Mesendoderm (in vitro differentiated cells): ENCODE results near the gene TNS1.

ENCODE experiments used
- DNase-seq: peaks from one replicate; pipeline ENCODE4 v3.0.0; 2013
- H2AK5ac ChIP-seq: 2 replicates; pipeline ENCODE4 v1.6.1; 2013; ENCODE audit warnings: low read length, inconsistent platforms
- H2BK120ac ChIP-seq: 2 replicates; pipeline ENCODE4 v1.6.1; 2013; ENCODE audit warnings: low read depth, mild to moderate bottlenecking, low read length, moderate library complexity, mixed read lengths
- H2BK15ac ChIP-seq: replicated peaks from 2 replicates; pipeline ENCODE4 v1.6.1; 2013; ENCODE audit warnings: low read depth, mild to moderate bottlenecking, moderate library complexity
- H2BK5ac ChIP-seq: 2 replicates; pipeline ENCODE4 v1.6.1; 2013; ENCODE audit warnings: low read length, inconsistent platforms
- H3K18ac ChIP-seq: 2 replicates; pipeline ENCODE4 v1.6.1; 2013; ENCODE audit warnings: mild to moderate bottlenecking, low read length, mixed read lengths
- H3K23ac ChIP-seq: one replicate; pipeline ENCODE4 v1.6.1; 2013; ENCODE audit warnings: low read length
- H3K27ac ChIP-seq: 2 replicates; pipeline ENCODE4 v1.5.1; 2013; ENCODE audit warnings: low read depth, mild to moderate bottlenecking, inconsistent platforms, low read length, moderate library complexity
- H3K27me3 ChIP-seq: 2 replicates; pipeline ENCODE4 v1.6.1; 2013; ENCODE audit warnings: low read length, control low read depth, mild to moderate bottlenecking, inconsistent platforms; ENCODE audit not compliant: insufficient read depth, poor library complexity
- H3K36me3 ChIP-seq: 2 replicates; pipeline ENCODE4 v1.6.1; 2013; ENCODE audit warnings: low read length, inconsistent platforms; ENCODE audit not compliant: control insufficient read depth, insufficient read depth
- H3K4ac ChIP-seq: one replicate; pipeline ENCODE4 v1.6.1; 2013; ENCODE audit warnings: low read depth, mild to moderate bottlenecking, low read length, moderate library complexity
- H3K4me1 ChIP-seq: 2 replicates; pipeline ENCODE4 v1.6.1; 2013; ENCODE audit warnings: low read depth, low read length, inconsistent platforms; ENCODE audit not compliant: control insufficient read depth
- H3K4me2 ChIP-seq: 2 replicates; pipeline ENCODE4 v1.6.1; 2013; ENCODE audit warnings: low read length
- H3K4me3 ChIP-seq: 2 replicates; pipeline ENCODE4 v1.5.1; 2013; ENCODE audit warnings: mild to moderate bottlenecking, low read length
- H3K56ac ChIP-seq: one replicate; pipeline ENCODE4 v1.6.1; 2013; ENCODE audit warnings: low read length
- H3K79me1 ChIP-seq: 2 replicates; pipeline ENCODE4 v1.6.1; 2013; ENCODE audit warnings: low read length, inconsistent platforms
- H3K79me2 ChIP-seq: 2 replicates; pipeline ENCODE4 v1.6.1; 2013; ENCODE audit warnings: mild to moderate bottlenecking, low read length; ENCODE audit not compliant: control insufficient read depth, insufficient read depth
- H3K9ac ChIP-seq: 2 replicates; pipeline ENCODE4 v1.6.1; 2013; ENCODE audit warnings: low read length, inconsistent platforms
- H4K5ac ChIP-seq: one replicate; pipeline ENCODE4 v1.6.1; 2013; ENCODE audit warnings: low read length
- H4K8ac ChIP-seq: one replicate; pipeline ENCODE4 v1.6.1; 2013; ENCODE audit warnings: low read depth, mild to moderate bottlenecking, control low read depth, low read length, moderate library complexity
- WGBS: extraction: QIAGEN DNeasy Blood & Tissue Kit; methylation state at CpG from one replicate; pipeline ENCODE4 v1.1.7; 2013; ENCODE audit warnings: low lambda C conversion rate, missing lambda C conversion rate; ENCODE audit not compliant: insufficient coverage; ENCODE audit errors: extremely low coverage; 5-methylcytosine and 5-hydroxymethylcytosine counted together

The TNS1 gene

DNA sequence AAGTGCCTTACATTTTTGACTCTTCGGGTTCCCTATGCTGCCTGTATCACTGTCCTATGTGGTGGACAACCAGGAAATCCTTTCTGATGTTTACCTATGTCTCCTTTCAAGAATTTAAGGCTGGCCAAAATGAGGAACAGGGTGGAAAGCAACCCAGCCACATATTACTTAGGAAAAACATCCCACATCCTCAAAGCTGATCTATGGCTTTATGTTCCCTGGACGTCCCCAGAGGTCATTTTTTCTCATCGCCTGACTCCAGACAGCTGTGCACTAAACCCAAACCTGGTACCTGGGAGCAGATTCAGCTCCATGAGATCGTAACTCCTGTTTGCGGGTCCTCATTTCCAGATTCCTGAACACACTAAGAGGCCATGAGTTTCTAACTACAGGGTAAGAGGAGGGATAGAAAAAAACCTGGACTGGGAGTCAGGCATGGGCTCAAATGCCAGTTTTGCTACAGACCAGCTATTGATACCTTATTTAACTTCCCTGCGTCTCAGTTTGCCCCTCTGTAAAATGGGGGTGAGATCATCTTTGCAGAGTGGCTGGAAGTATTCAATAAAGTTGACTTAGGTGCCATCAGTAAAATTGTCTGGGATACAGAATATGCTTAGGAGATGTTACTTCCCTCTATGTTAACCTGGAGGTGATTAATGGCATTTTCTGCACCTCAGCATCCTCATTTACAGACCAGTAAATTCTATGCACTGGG lies 70.8 kb downstream of the TNS1 start:
- no peak overlapping the region for H3K4ac ChIP-seq
- no peak overlapping the region for H3K9ac ChIP-seq
- H4K5ac ChIP-seq: no peak overlapping the region
- no peak for DNase-seq
- no peak overlapping the region for H3K27ac ChIP-seq
- no peak overlapping the region for H2BK120ac ChIP-seq
- H3K4me1 ChIP-seq: peaks cover 4% of the 10 kb centered on the region
- no peaks in the 10 kb centered on the region for H3K36me3 ChIP-seq
- no peak overlapping the region for H2BK5ac ChIP-seq
- no peak overlapping the region for H3K4me2 ChIP-seq
- H3K4me3 ChIP-seq: no peak overlapping the region
- H3K18ac ChIP-seq: no peak overlapping the region
- H3K79me2 ChIP-seq: no peaks in the 10 kb centered on the region
- H4K8ac ChIP-seq: no peak overlapping the region
- no peak overlapping the region for H3K23ac ChIP-seq
- H3K56ac ChIP-seq: no peak overlapping the region
- no peak overlapping the region for H2BK15ac ChIP-seq
- H3K27me3 ChIP-seq: no peaks in the 10 kb centered on the region
- H3K79me1 ChIP-seq: no peaks in the 10 kb centered on the region
- WGBS: no CpG with 5 or more reads among the region's 6 CpGs
- H2AK5ac ChIP-seq: no peak overlapping the region

DNA sequence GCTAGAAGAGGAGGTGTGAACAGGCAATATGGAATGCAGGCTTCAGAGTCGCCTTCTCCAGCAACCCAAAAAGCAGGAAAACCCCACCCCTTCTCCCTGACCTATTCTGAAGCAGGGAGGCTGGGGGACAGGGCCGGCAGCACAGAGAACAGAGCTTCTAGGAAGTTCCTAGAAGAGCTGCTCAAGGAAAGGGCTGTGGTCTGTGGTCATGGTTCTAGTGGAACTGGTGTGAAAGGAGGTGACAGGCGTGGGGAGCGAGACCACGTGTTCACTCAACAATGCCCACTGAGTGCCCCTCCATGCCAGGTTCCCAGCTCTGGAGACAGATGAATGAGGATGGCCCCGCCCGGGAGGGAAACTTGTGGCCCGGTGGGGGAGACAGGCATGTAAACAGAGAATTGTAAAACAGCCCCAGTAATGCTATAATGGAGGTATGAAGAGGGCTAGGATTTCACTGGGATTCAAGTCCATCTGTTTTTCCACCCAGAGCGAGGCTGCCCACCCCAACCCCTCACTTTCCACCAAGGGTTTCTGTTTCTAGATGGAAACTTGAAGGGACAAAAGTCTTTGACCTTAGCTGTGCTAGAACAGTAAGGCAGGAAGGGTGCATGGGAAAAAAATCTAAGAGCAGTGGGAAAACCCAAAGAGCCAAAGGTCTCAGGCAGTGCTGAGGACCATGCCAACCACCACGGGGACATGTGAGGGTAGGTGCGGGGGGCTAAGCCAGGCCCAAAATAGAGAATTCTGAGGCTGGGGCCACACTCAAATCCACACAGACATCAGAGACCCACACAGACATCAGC lies 71.8 kb downstream of the TNS1 start:
- no peak overlapping the region for H2BK15ac ChIP-seq
- WGBS: no CpG with 5 or more reads among the region's 11 CpGs
- no peak overlapping the region for H3K4me3 ChIP-seq
- H3K18ac ChIP-seq: no peak overlapping the region
- no peak overlapping the region for H4K8ac ChIP-seq
- no peaks in the 10 kb centered on the region for H3K36me3 ChIP-seq
- H3K79me2 ChIP-seq: no peaks in the 10 kb centered on the region
- no peak overlapping the region for H2BK5ac ChIP-seq
- no peak overlapping the region for H4K5ac ChIP-seq
- DNase-seq: no peak
- H2BK120ac ChIP-seq: no peak overlapping the region
- peaks cover 2% of the 10 kb centered on the region for H3K4me1 ChIP-seq
- H3K27me3 ChIP-seq: no peaks in the 10 kb centered on the region
- H3K4me2 ChIP-seq: no peak overlapping the region
- H2AK5ac ChIP-seq: no peak overlapping the region
- H3K56ac ChIP-seq: no peak overlapping the region
- H3K4ac ChIP-seq: no peak overlapping the region
- H3K27ac ChIP-seq: no peak overlapping the region
- H3K9ac ChIP-seq: no peak overlapping the region
- no peak overlapping the region for H3K23ac ChIP-seq
- H3K79me1 ChIP-seq: no peaks in the 10 kb centered on the region

DNA sequence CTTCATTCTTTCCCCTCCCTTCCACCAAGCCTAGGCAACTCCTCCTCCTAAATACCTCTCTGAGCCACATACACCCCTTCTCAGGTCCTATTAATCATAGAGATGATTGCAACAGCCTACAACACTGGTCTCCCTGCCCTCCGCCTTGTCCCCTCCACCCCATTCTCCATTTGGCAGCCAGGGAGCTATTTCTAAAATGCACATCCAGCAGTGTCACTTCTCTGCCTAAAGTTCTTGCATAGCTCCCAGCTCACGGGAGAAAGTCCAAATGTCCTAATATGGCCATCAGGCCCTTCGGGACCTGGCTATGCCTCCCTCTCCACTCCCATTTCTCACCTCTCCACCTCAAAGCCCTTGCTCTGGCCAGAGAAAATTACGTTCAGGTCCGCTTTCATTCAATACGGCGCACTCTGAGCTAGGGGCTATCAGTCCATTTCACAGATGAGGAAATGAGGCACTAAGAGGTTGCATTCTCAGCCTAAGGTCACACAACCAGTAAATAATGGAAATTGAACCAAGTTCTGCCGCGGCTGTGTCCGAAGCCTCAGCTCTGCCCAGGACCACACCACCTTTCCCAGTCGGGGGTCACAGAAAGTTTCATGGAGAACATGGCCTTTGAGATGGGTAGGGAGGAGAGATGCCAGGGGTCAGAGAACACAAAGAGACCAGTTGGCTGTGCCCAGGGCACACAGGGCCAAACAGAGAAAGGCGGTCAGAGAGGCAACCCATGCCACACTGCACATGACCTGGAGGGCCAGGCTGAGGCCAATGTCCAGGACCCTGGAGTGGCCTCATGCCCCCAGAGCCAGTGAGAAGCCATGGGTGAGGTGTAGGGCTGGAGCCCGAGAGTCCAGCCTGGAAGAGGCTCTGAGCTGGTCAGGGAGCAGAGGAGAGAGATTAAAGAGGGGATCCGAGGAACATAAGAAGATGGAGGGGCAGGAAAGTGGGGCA lies 72.8 kb downstream of the TNS1 start:
- H3K23ac ChIP-seq: no peak overlapping the region
- no peaks in the 10 kb centered on the region for H3K27me3 ChIP-seq
- H3K36me3 ChIP-seq: no peaks in the 10 kb centered on the region
- no peak overlapping the region for H3K4ac ChIP-seq
- H3K4me3 ChIP-seq: no peak overlapping the region
- no peak overlapping the region for H3K27ac ChIP-seq
- WGBS: no CpG with 5 or more reads among the region's 14 CpGs
- H3K18ac ChIP-seq: no peak overlapping the region
- H3K79me2 ChIP-seq: no peaks in the 10 kb centered on the region
- no peak overlapping the region for H3K9ac ChIP-seq
- H3K79me1 ChIP-seq: no peaks in the 10 kb centered on the region
- no peak overlapping the region for H2BK120ac ChIP-seq
- H3K4me2 ChIP-seq: no peak overlapping the region
- H4K5ac ChIP-seq: no peak overlapping the region
- H2BK15ac ChIP-seq: no peak overlapping the region
- peaks cover 1% of the 10 kb centered on the region for H3K4me1 ChIP-seq
- no peak overlapping the region for H2BK5ac ChIP-seq
- DNase-seq: no peak
- no peak overlapping the region for H2AK5ac ChIP-seq
- no peak overlapping the region for H3K56ac ChIP-seq
- no peak overlapping the region for H4K8ac ChIP-seq

DNA sequence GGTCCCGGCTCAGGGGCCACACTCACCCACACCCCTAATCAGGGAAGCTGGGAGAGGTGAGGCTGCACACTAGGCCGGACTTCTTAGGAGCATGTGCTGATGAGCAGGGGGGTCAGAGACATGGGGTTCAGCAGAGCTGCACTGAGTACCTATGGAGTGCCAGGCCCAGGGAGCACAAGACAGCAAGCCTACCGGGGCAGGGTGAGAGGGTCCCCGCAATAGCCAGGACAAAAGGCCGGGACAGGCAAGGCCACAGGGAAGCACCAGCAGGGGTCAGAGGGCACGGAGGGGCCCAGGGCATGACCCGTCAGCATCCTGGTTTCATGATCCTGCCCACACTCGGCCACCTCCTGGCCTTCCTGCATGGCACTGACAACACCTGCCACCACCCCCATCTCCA lies 73.5 kb downstream of the TNS1 start:
- Histone ChIP-seq H2BK5ac (no peak overlapping the region), H3K18ac (no peak overlapping the region), H3K36me3 (no peaks in the 10 kb centered on the region), H3K56ac (no peak overlapping the region), H3K4me3 (no peak overlapping the region), H4K8ac (no peak overlapping the region), H3K9ac (no peak overlapping the region), H3K23ac (no peak overlapping the region), H3K27me3 (no peaks in the 10 kb centered on the region), H2BK120ac (no peak overlapping the region), H3K4me2 (no peak overlapping the region), H3K4me1 (no peaks in the 10 kb centered on the region), H2BK15ac (no peak overlapping the region), H3K79me1 (no peaks in the 10 kb centered on the region), H2AK5ac (no peak overlapping the region), H4K5ac (no peak overlapping the region), H3K27ac (no peak overlapping the region), H3K79me2 (no peaks in the 10 kb centered on the region), H3K4ac (no peak overlapping the region)
- no CpG with 5 or more reads among the region's 8 CpGs for WGBS
- no peak for DNase-seq

DNA sequence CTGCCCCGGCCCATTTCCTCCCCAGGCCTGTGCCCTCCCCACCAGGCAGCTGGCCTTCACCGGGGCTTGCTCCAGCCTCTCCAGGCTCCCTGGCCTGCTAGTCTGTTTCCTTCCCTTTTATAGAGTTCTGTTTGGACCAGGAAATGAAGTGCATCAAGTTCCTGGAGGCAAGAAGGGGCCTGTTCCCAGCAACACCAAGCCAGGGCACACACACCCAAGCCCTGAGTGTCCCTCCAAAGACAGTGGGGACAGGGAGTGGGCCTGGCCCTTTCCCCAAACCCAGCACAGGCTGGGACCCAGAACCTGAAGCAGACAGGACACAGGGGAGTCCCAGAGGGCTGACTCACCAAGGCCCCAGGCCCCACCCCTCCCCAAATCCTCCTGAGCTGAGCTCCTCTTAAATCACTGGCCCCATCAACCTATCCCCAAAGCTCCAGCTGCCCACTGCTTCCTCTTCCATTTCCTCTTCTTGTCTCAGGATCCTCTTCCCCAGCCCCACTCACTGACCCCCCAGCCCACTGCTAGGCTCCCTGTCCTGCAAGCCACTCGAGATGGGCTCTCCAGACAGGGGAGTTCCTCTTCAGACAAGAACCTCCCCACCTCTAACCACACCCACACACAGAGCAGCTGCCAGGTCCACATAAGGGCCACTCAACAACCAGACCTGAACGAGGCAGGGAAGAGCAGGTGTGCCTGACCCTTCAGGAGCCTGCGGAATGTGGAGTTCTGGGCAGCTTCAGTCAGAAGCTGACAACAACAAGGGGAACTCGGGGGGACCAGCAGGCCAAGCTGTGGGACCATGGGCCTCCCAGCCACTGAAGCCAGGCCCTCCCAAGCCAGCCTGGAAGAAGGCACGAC lies 74.2 kb downstream of the TNS1 start:
- Histone ChIP-seq H4K5ac (no peak overlapping the region), H3K56ac (peak overlapping the region; percentile 15), H3K4ac (no peak overlapping the region), H3K27ac (no peak overlapping the region), H3K4me2 (no peak overlapping the region), H3K9ac (no peak overlapping the region), H3K36me3 (no peaks in the 10 kb centered on the region), H2BK15ac (no peak overlapping the region), H3K4me3 (no peak overlapping the region), H3K4me1 (no peaks in the 10 kb centered on the region), H2BK5ac (no peak overlapping the region), H2BK120ac (no peak overlapping the region), H3K18ac (no peak overlapping the region), H2AK5ac (no peak overlapping the region), H3K23ac (no peak overlapping the region), H3K79me2 (no peaks in the 10 kb centered on the region), H4K8ac (no peak overlapping the region), H3K79me1 (no peaks in the 10 kb centered on the region), H3K27me3 (no peaks in the 10 kb centered on the region)
- WGBS: no CpG with 5 or more reads among the region's 7 CpGs
- no peak for DNase-seq
